GDM1 (cell line): ENCODE measurements around the gene BCLAF1.

Experiments
- DNase-seq: peaks from one replicate; lab custom pipeline; 2025; lab: John Stamatoyannopoulos, UW

BCLAF1 gene

GRCh38 chr6:136289579-136290409, at the start of gene BCLAF1:
BCLAF1 (minus strand) TSS chr6:136289846; CDS start chr6:136279866, 9,980 bp downstream.
- DNase-seq: peak; percentile 99

- no peak for DNase-seq
Measured at GRCh38 chr6:136338486-136338885, 48.8 kb upstream of the BCLAF1 start.

GRCh38 chr6:136337606-136338005, 48.0 kb upstream of the BCLAF1 start:
- DNase-seq: no peak

GRCh38 chr6:136337121-136337520, 47.5 kb upstream of the BCLAF1 start:
- no peak for DNase-seq

- no peak for DNase-seq
Measured at GRCh38 chr6:136335736-136336363, 46.2 kb upstream of the BCLAF1 start.

GRCh38 chr6:136334853-136335252, 45.2 kb upstream of the BCLAF1 start:
- no peak for DNase-seq

GRCh38 chr6:136334465-136334846, 44.8 kb upstream of the BCLAF1 start:
- no peak for DNase-seq

GRCh38 chr6:136333824-136334464, 44.3 kb upstream of the BCLAF1 start:
- DNase-seq: no peak

- DNase-seq: no peak
Measured at GRCh38 chr6:136331461-136331860, 41.8 kb upstream of the BCLAF1 start.

- no peak for DNase-seq
Measured at GRCh38 chr6:136330634-136331033, 41.0 kb upstream of the BCLAF1 start.

GRCh38 chr6:136326038-136326553, 36.5 kb upstream of the BCLAF1 start:
- no peak for DNase-seq

GRCh38 chr6:136324686-136325380, 35.2 kb upstream of the BCLAF1 start:
- no peak for DNase-seq

GRCh38 chr6:136323431-136324112, 33.9 kb upstream of the BCLAF1 start:
- DNase-seq: no peak

- DNase-seq: no peak
Measured at GRCh38 chr6:136319732-136320131, 30.1 kb upstream of the BCLAF1 start.

GRCh38 chr6:136318676-136319075, 29.0 kb upstream of the BCLAF1 start:
- DNase-seq: no peak

GRCh38 chr6:136317971-136318370, 28.3 kb upstream of the BCLAF1 start:
- no peak for DNase-seq

- DNase-seq: peak; percentile 40
Measured at GRCh38 chr6:136317021-136317694, 27.5 kb upstream of the BCLAF1 start.

- DNase-seq: no peak
Measured at GRCh38 chr6:136315594-136315993, 25.9 kb upstream of the BCLAF1 start.

GRCh38 chr6:136312975-136313374, 23.3 kb upstream of the BCLAF1 start:
- no peak for DNase-seq

- DNase-seq: no peak
Measured at GRCh38 chr6:136309729-136310311, 20.2 kb upstream of the BCLAF1 start.

- no peak for DNase-seq
Measured at GRCh38 chr6:136309171-136309570, 19.5 kb upstream of the BCLAF1 start.
